HG03439 (cell line): Measurements from ENCODE around the gene RPF1.
"Not testable (repeated sequence)": the region's sequence is repeated elsewhere in the genome, so short reads cannot be mapped to it uniquely, and the experiment has no call there.

Source experiments
- ATAC-seq: cut with Tn5 transposase; IDR thresholded peaks from one replicate; pipeline ENCODE4 v1.9.1; 2021; ENCODE audit warnings: mild to moderate bottlenecking, moderate library complexity; ENCODE audit not compliant: unreplicated experiment

The RPF1 gene, protein sequence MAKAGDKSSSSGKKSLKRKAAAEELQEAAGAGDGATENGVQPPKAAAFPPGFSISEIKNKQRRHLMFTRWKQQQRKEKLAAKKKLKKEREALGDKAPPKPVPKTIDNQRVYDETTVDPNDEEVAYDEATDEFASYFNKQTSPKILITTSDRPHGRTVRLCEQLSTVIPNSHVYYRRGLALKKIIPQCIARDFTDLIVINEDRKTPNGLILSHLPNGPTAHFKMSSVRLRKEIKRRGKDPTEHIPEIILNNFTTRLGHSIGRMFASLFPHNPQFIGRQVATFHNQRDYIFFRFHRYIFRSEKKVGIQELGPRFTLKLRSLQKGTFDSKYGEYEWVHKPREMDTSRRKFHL

DNA sequence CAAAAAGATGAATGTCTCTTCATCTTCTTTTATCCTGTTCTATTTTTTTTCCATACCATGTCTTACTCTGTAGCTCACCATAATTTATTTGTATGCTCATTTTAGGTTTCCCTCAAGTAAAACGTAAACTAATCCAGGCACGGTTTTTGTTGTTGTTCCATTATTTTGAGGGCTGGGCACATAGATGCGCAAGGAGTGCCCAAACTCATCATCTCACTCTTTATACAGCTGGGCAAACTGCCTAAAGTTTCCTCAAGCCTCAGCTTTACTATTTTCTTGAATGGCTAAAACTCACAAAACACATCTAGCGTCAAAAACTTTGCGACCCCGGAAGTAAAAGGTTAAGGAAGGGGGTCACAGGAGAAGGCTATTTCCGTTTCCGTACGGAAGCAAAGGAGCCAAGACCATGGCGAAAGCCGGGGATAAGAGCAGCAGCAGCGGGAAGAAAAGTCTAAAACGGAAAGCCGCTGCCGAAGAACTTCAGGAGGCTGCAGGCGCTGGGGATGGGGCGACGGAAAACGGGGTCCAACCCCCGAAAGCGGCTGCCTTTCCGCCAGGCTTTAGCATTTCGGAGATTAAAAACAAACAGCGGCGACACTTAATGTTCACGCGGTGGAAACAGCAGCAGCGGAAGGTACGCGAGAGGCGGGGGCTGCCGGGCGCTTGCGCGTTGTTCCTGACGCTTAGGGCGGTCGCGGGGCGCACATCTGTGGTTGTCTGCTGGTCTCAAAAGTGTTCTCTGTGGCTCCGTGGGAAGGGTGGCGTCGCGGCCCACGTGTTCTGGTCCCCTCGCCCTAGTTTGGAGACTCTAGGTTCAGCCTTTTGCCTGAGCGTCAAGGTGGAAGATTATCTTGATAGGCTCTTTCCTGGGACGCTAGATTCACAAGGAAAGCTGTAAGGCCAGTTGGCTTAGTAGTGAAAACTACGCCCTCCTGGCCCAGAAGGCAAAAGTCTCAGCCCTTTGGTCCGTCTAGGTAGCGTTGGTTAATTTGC, at the start of gene RPF1:
TSS of gene RPF1 (plus strand) at position 391 of the 993 bp plus-strand sequence. CDS start at position 407, 16 bp downstream.
- ATAC-seq, result peak; percentile 93

DNA sequence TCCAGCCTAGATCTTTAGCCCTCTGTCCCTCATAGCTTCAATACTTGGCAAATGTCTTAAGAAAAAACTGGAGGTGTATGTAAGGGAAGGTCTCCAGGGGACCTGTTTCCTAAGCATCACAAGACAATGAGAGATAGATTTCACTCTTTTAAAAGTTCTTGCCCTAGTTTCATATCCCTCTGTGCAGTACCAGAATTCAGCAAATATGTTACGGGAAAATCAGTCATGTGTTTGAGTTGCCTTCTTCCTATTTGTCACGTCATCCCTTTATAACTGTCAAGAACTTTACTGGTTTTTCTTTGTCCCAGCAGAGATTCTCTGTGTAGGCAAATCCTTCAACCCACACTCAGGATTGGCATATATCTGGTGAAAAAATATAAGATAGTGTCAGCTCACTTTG, 48.5 kb upstream of the RPF1 start:
- ATAC-seq, result no peak

DNA sequence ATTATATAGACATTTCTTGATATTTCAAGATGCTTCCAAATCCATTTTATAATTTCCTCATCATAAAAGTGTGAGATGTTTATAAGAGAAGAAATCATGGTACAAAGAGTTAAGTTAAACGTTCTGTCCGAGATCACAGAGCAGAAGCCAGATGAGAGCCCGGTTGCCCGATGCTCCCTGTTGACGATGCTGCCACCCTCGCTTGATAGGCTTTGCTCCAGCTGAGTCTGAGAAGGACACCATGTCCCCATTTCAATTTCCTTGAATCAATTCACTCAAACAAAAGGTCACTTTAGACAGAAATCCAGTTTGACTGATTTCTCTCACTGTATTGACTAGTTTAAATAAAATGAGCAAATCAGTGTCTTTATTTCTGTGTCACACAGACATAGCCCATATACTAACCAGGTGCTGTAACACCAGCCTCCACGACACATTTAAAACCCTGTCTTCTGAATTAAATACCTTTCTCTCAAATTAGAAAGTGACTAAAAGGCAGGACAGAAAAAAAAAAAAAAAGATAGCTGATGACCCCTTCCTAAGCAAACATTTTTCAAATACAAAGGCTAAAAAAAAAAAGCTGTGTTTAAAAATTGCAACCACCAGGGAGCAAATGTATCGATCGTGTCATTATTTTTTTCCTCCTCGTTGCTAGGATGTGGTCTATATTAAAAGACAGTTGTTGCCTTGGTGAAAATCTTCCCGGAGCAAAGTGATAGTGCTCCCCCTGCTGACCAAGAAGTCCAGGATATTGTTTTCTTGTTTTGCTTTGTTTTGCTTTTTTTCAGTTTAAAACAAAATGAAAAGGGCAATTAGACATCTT, 45.6 kb upstream of the RPF1 start:
- no peak for ATAC-seq

DNA sequence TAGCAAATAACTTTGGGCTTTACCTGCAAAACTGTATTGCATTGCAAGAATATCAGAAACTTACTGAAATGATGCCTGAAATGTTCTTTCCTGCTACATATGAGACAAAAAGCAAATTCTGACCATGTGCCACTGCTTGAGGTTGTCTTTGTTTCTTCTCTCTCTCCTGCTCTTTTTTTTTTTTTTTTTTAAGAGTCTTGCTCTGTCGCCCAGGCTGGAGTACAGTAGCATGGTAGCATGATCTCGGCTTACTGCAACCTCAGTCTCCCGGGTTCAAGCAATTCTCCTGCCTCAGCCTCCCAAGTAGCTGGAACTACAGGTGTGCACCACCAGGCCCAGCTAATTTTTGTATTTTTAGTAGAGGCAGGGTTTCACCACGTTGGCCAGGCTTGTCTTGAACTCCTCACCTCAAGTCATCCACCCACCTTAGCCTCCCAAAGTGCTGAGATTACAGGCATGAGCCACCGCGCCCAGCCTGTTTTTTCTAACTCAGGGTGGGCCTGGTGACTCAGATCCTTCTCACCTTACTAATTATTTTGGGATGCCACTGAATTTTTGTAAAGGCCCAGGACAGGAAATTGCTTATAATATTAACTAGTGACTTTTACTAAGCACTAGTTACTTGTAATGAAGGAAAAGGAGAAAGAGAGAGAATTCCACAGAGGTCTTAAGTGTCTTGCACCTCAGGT, 44.8 kb upstream of the RPF1 start:
- ATAC-seq, result no peak

DNA sequence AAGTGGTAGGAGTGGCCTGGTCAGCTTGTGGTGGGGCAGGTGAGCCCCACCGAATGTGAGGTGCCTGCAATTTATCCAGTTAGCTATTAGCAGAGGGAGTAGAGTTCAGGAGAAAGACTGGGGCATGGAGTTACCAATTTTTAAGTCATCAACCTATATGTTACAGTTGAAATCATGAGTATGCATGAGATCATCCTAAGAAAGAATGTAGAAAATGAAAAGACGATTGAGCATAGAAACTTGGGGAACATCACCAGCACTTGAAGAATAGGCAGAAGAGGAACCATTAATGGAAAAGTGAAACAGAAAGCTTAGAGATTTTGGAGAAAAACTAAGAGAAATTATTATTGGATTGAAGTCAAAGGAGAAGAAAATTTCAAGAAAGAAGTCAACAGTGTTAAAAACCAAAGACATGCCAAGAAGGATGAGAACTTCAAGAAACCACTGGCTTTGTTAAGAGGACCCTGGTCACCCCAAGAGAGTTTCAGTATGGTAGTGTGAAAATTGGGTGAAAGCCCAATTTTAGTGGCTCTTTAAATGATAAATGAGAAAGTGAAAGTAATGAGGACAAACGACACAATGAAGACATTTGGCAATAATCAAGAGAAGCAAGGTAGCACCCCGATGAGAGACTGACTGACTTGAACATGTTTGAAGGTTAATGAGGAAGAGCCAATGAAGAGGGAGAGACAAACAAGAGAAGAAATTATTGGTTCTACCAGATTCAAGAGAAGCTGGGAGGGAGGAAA, 44.1 kb upstream of the RPF1 start:
- ATAC-seq, result no peak

DNA sequence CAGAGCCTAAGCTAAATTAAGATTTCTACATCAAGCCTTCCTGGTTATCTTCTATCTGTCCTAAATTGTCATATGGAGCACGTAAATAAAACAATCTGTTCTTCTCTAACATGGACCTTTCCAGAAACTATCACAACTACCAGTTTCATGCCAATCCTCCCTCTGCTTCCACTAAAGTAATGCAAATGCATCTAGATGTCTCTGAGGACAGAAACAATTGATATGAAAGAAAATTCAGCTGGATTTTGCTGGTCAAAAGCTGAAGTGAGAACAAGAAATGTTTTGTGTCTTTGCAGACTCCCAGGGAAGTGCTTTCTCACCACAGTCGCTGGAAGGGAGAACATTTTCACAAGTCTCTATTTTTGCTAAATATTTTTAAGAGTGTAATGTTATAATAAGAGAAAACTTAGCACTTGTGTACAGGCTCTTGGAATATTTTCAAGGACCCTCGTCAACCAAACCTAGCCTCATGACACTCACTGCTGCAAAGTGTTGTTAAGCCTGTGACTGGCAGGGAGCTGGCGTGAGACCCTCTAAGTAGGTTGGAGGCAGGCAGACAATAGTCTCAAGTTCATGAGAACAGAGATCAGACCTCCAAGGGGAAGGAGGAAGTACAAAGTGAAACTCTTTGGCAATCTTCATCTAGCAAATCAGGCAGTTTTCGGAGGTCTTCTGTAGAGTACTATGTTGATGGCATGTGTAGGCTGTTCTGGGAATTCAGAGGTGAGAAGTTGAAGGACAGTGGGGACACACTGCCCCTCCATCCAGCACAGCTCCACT, 42.0 kb upstream of the RPF1 start:
- ATAC-seq, result no peak

DNA sequence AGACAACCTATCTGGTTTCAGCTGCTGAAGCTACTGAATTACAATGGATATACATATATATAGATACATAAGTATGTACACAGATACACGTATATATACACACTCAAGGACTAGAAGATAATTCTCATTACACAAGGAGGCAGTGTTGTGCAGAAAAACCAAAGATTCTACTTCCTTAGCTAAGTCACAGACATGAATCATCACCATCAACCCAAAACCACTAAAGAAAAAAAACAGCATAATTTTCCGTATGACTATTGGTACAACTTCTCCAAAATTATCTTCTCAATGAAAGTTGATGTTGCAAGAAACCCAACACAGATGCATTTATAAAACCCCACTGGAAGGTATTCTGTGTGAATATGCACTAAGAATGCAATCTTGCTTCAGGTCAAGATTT, 36.8 kb upstream of the RPF1 start:
- ATAC-seq, result peak; percentile 100

DNA sequence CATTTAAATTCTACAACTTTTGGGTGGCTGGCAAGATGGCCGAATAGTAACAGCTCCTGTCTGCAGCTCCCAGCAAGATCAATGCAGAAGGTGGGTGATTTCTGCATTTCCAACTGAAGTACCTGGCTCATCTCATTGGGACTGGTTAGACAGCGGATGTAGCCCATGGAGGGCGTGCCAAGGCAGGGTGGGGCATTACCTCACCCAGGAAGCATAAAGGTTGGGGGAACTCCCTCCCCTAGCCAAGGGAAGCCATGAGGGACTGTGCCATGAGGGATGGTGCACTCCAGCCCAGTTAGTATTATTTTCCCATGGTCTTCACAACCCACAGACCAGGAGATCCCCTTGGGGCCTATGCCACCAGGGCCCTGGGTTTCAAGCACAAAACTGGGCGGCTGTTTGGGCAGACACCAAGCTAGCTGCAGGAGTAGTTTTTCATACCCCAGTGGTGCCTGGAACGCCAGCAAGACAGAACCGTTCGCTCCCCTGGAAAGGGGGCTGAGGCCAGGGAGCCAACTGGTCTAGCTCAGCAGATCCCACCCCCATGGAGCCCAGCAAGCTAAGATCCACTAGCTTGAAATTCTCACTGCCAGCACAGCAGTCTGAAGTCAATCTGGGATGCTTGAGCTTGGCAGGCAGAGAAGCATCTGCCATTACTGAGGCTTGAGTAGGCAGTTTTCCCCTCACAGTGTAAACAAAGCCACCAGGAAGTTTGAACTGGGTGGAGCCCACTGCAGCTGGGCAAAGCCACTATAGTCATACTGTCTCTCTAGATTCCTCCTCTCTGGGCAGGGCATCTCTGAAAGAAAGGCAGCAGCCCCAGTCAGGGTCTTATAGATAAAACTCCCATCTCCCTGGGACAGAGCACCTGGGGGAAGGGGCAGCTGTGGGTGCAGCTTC, 36.1 kb upstream of the RPF1 start:
- ATAC-seq, result not testable (repeated sequence)

DNA sequence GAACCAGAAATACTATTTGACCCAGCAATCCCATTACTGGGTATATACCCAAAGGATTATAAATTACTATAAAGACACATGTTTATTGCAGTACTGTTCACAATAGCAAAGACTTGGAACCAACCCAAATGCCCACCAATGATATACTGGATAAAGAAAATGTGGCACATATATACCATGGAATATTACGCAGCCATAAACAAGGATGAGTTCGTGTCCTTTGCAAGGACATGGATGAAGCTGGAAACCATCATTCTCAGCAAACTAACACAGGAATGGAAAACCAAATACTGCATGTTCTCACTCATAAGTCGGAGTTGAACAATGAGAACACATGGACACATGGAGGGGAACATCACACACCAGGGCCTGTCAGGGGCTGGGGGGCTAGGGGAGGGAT, 30.4 kb upstream of the RPF1 start:
- ATAC-seq, result not testable (repeated sequence)

DNA sequence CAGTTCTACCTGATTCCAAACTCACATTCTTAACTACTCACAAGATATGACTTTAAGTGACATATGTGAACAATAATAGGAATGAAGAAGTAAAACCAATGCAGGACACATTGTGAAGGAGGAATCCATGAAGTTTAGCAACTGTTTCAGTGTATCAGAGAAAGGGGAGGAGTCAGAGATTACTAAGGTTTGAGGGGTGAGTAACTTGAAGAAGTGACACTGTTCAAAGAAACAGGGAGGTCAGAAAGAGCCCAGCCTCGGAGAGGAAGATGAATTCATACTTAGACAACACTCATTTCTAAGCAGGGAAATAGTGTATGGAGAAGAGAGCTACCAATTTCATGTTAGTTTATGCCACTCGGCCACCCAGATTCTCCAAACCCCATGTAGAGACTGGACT, 28.2 kb upstream of the RPF1 start:
- ATAC-seq, result no peak

DNA sequence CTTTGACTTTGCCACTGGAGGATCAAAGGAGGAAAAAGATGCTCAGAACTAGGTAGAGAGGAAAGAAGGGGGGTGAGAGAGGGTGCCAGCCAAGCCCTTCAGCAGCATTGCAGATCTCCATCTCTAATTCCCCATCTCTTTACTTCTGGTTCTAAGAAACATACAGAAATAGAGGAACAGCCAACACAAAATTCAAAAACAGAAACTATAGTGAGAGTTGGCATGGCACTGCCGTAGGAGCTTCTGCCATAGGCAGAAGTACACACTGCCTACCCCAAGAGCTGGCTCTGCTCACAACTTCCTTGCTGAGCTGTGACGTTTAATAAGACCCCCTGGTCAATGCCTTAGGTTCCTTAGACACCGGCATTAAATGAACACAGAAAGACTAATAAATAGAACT, 26.6 kb upstream of the RPF1 start:
- ATAC-seq, result no peak

DNA sequence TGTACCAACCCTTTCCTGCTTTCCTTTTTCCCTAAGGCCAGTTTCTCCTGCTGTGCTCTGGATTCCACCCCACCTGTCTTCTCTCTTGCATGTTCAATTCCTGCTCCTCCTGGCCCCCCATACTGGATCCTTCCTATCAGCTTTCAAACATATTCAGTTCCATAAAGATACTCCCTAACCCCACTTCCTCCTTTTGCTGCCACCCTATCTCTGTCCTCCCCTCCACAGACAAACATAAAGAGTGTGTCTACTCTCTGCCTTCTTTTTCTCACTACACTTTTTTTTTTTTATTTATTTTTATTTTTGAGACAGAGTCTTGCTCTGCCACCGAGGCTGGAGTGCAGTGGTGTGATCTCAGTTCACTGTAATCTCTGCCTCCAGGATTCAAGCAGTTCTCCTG, 16.9 kb upstream of the RPF1 start:
- ATAC-seq, result no peak

DNA sequence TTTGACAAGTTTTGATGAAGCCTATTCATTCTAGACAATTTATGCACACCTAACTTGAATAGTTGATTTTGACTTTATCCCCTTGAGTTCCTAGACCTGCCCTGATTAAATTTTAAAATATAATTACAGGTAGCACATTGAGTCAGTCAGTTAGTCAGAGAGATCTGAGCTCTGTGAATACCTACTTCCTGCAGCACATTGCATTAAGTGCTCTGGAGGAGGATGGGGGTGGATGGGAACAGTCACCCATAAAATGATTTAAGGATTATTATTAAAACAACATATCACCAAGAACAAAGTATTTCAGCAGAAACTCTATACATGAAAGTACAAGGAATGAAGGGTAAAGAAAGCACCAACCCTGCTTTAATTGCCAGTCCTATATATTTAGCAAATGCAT, 11.8 kb upstream of the RPF1 start:
- ATAC-seq, result no peak

DNA sequence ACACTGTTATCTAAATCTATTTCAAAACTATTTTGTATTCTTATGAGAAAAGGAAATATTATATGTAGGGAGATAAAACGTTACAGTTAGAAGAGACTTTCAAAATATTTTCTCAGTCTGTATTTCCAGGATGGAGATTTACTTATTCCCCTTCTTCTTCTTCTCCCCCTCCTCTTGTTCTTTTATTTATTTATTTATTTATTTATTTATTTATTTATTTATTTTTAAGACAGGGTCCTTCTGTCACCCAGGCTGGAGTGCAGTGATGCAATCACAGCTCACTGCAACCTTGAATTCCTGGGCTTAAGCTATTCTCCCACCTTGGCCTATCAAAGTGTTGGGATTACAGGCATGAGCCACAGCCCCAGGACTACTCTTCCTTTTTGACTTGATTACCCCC, 2.8 kb upstream of the RPF1 start:
- no peak for ATAC-seq

DNA sequence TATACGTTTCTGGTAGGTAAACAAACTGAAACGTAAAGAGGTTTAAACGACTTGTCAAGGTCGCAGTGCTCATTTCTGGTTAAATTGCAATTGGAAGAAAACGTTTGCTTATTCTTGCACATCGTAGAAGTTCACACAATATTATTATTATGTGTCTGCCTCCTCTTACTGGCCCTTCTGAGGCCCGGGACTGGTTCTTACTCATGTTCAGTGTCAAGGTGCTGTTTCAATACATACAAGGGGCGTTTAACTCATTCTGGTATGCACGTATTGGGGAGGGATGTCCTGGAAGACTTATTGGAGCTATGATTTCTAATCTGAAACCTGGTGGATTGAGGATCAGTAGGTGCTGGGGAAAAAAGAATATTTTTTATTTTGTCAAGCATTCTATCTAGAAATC, 932 bp downstream of the RPF1 start:
- ATAC-seq, result peak; percentile 16

DNA sequence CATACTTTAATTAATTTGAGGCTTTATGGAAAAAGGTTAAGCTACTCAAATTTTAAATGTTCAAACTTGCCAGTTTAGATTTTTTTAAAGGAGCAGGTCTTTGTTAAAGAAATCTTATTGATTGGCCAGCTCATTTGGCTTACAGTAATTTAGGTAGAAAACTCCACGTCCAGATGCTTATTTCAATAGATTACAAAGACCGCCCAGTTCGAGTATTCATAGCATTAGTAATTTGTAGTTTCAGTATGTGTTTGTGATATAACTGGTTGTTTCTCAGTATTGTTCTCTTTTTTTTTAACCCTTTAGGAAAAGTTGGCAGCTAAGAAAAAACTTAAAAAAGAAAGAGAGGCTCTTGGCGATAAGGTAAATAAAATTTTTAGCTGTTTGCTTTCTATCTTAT, 1.6 kb downstream of the RPF1 start:
- ATAC-seq, result peak; percentile 43

DNA sequence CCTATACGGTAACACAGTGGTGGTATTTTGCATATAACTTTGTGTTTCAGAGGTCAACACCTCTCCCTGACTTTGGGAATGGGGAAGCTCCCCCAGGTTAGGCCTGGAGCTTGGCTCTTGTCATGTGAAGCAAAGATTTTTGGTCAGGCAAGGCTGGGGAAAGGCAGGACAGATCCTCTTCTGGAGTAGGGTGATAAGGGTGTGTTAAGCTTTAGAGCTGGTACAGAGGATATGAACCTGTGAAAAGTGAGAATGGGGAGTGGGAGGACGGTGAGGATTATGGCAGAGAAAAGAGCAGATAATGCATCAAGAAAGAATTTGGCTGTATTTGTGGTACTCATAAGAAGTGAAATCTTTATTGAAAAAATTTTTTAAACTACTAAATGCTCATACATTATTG, 2.3 kb downstream of the RPF1 start:
- ATAC-seq, result no peak

DNA sequence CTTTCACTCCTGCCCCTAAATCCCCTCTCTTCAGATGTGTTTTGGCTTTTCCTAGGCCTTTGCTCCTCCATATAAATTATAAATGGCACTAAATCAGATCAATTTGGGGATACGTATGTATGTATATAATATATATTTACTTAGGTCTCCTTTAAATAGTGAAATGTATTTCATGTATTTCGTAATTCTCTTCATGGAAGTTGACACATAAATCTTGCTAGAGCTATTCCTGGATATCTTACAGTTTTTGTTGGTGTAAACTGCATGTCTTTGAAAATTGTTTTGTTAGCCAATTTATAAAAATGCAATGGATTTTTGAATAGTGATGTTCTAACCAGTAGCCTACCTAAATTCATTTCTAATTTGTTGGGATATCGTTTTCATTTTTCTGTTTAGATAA, 9.0 kb downstream of the RPF1 start:
- no peak for ATAC-seq
